ENCODE results near the gene S100A16.

Gene S100A16

DNA sequence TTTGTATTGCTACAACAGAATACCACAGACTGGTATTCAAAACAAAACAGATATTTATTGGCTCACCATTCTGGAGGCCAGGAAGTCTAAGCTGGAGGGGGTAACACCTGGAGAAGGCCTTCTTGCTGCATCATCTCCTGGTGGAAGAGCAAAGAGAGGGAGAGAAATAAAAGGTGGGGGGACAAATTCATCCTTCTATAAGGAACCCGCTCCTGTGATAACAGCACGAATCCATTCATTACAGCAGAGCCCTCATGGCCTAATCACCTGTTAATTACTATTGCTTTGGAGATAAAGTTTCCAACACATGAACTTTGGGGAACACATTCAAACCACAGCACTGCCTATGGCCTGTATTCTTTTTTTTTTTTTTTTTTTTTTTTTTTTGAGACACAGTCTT lies 52.7 kb downstream of the S100A16 start:
- FAIRE-seq: no peak

DNA sequence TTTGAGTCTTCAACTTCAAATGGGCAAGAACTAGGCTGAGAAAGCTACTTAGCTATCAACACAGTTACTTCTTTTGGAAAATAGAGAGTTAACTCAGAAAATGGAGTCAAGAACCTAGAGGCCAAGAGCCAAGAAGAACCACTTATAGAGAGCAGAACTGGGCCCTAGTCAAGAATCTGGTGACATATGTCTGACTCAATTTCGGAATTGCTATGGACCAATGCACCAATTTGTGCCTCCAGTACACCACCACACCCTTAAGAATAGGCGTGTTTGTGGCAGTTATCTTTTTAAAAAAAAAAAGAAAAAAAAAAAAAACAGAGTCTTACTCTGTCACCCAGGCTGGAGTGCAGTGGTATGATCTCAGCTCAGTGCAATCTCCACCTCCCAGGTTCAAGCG lies 55.1 kb downstream of the S100A16 start:
- FAIRE-seq: no peak
